ENCODE results near the gene NCAPG.

The NCAPG gene

GRCh38 chr4:17875402-17876070, 64.8 kb downstream of the NCAPG start:
- no peak for DNase-seq

- DNase-seq, result no peak
These were observed 66.2 kb downstream of the NCAPG start for GRCh38 chr4:17876943-17877342.

DNA sequence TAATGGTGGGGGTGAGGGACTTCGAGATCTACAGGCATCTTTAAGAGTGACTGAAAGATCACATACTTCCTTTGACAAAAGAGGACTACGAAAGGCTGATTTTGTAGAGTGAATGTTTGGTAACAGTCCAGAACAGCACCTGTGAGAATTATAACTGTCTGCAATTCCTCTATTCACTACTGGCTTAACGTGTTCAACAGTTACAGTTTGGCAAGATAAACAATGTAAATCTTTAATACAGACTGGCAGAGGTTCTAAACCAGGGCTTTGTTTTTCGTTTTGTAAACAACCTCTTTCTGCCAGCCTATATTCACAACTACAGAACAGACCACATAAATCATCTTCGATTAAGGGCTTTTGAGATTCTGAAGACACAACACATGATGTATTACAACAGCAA, 66.9 kb downstream of the NCAPG start:
- no peak for DNase-seq

- DNase-seq, result no peak
These were observed 73.3 kb downstream of the NCAPG start for GRCh38 chr4:17884063-17884462.

GRCh38 chr4:17884511-17884910, 73.7 kb downstream of the NCAPG start:
- no peak for DNase-seq

GRCh38 chr4:17889692-17890091, 78.9 kb downstream of the NCAPG start:
- no peak for DNase-seq

GRCh38 chr4:17894421-17894820, 83.6 kb downstream of the NCAPG start:
- DNase-seq, result no peak
